ENCODE results near the gene PTTG1IP. TPM values are rescaled to one million over a fixed set of nuclear protein-coding genes. Genes with fewer than 3 reads are reported as not detected.

Gene PTTG1IP
- total RNA-seq, 4 donors from 2014 or later, result 256 to 374 (median 309) TPM

DNA sequence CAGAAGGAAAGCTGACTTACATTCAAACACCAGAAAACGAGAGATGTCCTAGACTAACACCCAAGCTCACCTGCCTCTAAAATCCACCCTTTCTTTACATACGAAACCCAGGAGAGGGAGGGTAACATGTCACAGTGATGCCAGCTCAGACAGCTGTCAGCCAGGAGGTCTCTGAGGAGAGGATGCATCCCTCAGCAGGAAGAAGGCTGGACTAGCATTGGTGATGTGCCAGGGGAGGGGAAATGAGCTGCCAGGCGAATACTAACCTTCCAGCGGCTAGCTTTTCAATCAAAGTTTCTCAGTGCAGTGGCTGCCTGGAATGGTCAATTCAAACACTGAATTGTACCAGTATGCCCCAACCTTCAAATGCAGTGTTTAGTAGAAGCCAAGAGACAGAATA, 68.3 kb downstream of the PTTG1IP start:
- intact Hi-C loops (cut with DNase I), result no loop called here
- Histone ChIP-seq H3K4me3 (replicated peaks in 1 of 3) (no peak overlapping the region), H3K27me3 (no peaks in the 10 kb centered on the region), H3K27ac (no peak overlapping the region), H3K4me1 (peaks cover 14 to 16% of the 10 kb centered on the region in 2 donors), H3K36me3 (peaks cover 25 to 40% of the 10 kb centered on the region in 2 donors), H3K9me3 (no peaks in the 10 kb centered on the region)
- 85 to 87% methylated on average over 4 of the region's 4 CpGs for WGBS, 2 donors
- TF ChIP-seq POLR2A (IDR thresholded peaks at IDR 0.05), result no peak
- TF ChIP-seq, protein P1, sequence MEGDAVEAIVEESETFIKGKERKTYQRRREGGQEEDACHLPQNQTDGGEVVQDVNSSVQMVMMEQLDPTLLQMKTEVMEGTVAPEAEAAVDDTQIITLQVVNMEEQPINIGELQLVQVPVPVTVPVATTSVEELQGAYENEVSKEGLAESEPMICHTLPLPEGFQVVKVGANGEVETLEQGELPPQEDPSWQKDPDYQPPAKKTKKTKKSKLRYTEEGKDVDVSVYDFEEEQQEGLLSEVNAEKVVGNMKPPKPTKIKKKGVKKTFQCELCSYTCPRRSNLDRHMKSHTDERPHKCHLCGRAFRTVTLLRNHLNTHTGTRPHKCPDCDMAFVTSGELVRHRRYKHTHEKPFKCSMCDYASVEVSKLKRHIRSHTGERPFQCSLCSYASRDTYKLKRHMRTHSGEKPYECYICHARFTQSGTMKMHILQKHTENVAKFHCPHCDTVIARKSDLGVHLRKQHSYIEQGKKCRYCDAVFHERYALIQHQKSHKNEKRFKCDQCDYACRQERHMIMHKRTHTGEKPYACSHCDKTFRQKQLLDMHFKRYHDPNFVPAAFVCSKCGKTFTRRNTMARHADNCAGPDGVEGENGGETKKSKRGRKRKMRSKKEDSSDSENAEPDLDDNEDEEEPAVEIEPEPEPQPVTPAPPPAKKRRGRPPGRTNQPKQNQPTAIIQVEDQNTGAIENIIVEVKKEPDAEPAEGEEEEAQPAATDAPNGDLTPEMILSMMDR (IDR thresholded peaks at IDR 0.05), result no peak
- DNase-seq, result no peak

DNA sequence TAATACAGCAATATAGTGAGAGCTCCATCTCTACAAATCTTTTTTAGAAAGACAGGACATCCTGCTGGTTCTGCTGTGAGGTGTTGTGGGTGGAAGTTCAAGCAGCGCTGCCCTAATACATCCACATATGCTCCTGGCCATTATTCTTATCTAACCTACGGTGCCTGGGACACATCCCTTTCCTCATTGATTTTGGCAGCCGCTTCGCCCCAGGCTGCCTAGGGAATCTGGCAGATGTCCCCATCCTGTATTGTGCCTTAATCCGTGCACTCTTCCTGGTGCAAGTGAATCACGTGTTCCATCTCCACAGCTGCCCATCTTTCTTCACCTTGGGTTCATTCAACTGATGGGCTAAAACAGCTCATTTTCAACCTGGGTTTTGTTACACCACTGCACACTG, 68.7 kb downstream of the PTTG1IP start:
- peaks cover 18 to 21% of the 10 kb centered on the region in 2 donors for H3K4me1 ChIP-seq
- H3K27me3 ChIP-seq, result no peaks in the 10 kb centered on the region
- peaks cover 25 to 40% of the 10 kb centered on the region in 2 donors for H3K36me3 ChIP-seq
- H3K27ac ChIP-seq, result no peak overlapping the region
- no peaks in the 10 kb centered on the region for H3K9me3 ChIP-seq
- DNase-seq, result no peak
- no peak overlapping the region for H3K4me3 ChIP-seq (replicated peaks in 1 of 3)
- 80 to 85% methylated on average over 6 of the region's 6 CpGs for WGBS, 2 donors
- intact Hi-C loops (cut with DNase I), result loop anchor here (5.0 kb wide), 1 partner anchor 68 kb away; the partner anchor contains the start of gene PTTG1IP
- no peak for TF ChIP-seq POLR2A (IDR thresholded peaks at IDR 0.05)
- TF ChIP-seq, protein P1 (IDR thresholded peaks at IDR 0.05), result no peak

GRCh38 chr21:44803651-44804050, 69.8 kb downstream of the PTTG1IP start:
- Histone ChIP-seq H3K27me3 (no peaks in the 10 kb centered on the region), H3K4me3 (replicated peaks in 1 of 3) (no peak overlapping the region), H3K36me3 (peaks cover 16 to 35% of the 10 kb centered on the region in 2 donors), H3K9me3 (no peaks in the 10 kb centered on the region), H3K4me1 (peaks cover 28 to 32% of the 10 kb centered on the region in 2 donors), H3K27ac (no peak overlapping the region)
- WGBS, 2 donors, result 45 to 57% methylated on average over 3 of the region's 3 CpGs
- TF ChIP-seq POLR2A (IDR thresholded peaks at IDR 0.05), result no peak
- TF ChIP-seq, protein P1 (IDR thresholded peaks at IDR 0.05), result no peak
- intact Hi-C loops (cut with DNase I), result loop anchor here (5.0 kb wide), 1 partner anchor 69 kb away; the partner anchor contains the start of gene PTTG1IP
- no peak for DNase-seq

DNA sequence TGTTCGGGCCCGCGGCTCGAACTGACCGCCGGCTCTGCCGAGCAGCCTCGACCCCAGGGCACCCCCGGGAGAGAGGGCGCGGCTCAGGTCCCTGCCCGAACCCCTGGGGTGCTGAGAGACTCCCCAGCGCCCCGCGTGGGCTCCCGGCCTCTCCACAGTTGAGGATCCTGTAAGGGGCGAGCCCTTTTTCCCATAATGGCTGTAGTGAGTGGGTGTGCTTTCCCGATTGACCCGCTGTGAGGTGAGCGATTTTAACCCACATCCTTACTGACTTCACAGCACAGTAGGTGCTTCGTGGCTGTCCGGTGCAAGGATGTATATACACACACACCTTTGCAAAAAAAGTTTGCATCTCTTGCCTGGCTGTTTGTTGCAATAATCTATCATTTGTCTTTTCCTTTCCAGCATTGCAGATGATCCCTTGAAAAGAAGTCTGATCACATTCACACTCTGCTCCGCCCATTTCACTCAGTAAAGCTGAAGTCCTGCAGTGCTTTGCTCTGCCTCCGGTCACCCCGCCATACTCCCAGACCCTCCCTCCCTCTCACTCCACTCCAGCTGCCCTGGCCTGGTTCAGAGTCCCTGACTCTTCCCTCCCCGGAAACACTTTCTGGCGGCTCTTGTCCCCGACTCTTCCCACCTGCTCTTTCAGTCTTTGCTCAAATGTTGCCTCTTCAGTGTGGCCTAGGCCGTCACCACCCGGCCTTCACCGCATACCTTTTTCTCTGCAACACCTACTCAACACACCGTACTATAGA, 70.9 kb downstream of the PTTG1IP start:
- TF ChIP-seq POLR2A (IDR thresholded peaks at IDR 0.05), result no peak
- TF ChIP-seq, protein P1 (IDR thresholded peaks at IDR 0.05), result no peak
- H3K9me3 ChIP-seq, result no peaks in the 10 kb centered on the region
- intact Hi-C loops (cut with DNase I), result loop anchor here (5.0 kb wide), 1 partner anchor 70 kb away; the partner anchor contains the start of gene PTTG1IP
- 29 to 31% methylated on average over 23 to 25 of the region's 32 CpGs for WGBS, 2 donors
- H3K4me3 ChIP-seq (replicated peaks in 1 of 3), result peak overlapping the region; percentile 36 to 90 (median 81)
- no peak for DNase-seq
- peak overlapping the region in 1 of 3 donors; percentile 58 for H3K27ac ChIP-seq
- peaks cover 14 to 25% of the 10 kb centered on the region in 2 donors for H3K36me3 ChIP-seq
- H3K27me3 ChIP-seq, result no peaks in the 10 kb centered on the region
- H3K4me1 ChIP-seq, result peaks cover 28 to 36% of the 10 kb centered on the region in 2 donors

Data from thyroid gland (tissue), 4 donors.